Epithelial cell of alveolus of lung (primary cell): ENCODE results near the gene FRMPD1. TPM values are rescaled to one million over a fixed set of nuclear protein-coding genes. Genes with fewer than 3 reads are reported as not detected.

Experiments used
- total RNA-seq: library from RNA; depleted of rRNA; stranded (reverse); fragments of >200 nt; gene quantifications from 2 replicates; pipeline ENCODE4 v1.2.1, GENCODE V29; 2015

FRMPD1 gene, protein sequence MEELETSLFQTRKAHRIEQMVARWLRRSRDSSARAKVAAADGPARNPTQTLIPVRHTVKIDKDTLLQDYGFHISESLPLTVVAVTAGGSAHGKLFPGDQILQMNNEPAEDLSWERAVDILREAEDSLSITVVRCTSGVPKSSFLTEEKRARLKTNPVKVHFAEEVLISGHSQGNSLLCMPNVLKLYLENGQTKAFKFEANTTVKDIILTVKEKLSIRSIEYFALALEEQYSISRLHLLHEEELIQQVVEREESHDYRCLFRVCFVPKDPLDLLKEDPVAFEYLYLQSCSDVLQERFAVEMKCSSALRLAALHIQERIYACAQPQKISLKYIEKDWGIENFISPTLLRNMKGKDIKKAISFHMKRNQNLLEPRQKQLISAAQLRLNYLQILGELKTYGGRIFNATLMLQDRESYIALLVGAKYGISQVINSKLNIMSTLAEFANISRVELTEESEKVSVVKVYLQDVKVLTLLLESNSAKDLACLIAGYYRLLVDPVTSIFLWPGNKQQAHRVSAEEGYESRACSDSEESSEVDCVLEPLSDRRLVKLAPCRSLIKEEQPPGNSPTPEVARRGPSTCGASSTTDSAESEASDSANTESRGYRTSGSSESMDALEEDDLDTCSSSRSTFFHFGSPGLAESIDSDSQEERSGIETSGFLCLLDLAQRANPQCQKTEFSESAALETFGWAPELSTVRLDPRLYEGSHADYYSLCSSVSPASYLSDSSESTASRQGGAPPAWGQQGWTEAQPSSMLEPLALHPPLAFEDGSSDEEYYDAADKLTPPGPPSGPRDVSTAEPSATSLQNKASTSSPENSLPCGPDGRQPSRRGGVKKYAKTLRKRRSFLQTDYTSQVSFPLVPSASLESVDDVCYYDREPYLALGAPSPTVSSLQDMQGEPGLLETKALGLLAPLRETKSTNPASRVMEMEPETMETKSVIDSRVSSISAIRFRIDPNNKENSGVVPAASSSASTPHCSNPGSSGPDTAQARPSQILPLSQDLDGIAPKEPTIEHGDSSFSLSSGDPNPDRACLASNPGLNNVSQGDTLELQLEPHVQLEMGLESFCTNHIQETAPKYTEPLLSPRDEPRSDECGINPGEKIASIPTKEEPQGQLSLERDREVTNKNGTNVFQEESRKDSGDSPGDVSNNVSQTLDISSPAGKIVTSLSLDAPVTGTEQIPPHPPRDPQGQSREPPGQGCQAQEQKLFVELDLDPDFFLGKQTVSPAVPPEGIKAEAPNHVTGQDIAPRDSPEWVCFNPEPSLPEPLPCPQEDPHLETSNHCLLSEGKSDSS (N-terminal part only)
- total RNA-seq = not detected in 2 replicates

DNA sequence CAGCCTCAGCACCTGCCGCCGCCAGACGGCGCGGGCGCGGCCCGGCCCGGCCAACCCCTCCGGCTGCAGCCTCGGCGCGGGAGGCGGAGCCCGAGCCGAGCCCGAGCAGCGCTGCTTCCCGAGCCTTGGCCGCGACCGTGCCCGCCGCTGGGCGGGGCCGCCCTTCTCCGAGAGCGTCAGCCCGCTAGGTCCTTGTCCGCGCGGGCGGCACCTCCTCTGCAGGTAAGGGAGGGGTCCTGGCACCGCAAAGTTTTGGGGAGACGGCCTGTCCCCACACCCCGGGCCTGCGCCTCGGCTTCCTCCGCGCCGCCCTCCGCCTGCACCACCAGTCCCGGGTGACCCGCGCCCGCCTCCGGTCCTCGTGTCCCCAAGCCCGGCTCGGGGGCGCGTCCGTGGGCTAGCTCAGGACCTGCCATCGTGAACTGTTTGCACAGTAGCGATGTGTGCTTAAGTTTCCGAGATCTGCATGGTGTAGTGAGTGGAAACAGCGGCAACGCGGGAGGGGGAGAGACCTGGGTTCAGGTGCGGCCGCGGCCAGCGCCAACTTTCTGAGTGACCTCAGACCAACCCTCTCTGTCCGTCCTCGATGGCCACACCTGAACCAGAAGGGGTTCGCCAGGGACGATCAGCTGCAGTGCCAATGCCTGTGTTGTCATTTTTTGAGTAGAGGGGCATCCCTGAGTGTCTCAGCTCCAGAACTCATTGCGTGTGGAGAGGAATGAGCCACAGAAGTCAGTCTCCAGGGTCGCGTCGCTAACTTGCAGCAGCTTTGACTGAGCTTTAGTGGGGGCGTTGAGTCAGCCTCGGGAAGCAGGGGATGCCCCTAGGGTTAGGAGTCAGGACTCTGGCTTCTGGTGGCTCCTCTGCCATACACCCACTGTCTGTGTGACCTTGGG is at the start of gene FRMPD1:
Gene FRMPD1 (plus strand): TSS at position 82 of the 896 bp plus-strand sequence. CDS start 41,688 bp downstream, outside the sequence.

DNA sequence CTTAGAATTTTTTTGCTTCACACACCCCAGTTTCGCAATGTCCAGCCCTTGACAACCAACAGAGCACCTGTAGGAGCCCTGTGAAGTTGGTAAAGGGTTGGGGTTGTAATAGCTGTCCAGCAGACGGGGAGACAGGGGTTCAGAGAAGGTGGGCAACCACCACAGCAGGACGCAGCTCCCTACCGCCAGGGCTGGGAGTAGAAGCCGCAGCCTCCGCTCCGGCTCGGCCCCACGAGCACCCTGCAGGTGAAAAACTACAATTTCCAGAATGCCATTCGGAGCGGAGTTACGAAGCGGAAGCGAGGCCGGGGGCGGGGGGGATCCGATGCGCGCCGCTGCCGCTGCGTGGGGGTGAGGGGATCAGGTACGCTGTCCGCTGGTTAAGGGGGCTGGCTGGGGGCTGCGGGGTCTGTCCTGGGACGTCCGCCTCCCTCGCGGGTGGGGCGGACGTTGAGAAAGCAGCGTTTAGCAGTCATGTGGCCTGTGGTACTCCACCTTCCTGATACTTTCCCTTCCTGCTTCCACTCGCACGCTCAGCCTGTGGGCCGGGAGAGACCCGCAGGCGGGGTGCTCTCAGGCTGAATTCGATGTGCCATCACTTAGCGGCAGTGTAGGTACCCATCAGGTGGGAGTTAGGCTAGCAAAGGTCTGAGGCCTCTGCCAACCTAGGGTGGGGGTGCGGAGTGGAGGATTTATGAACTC is 102.9 kb downstream of the FRMPD1 start, which contains the start of gene TRMT10B:
Gene TRMT10B (plus strand): TSS at position 317 of the 702 bp plus-strand sequence. CDS start 8,127 bp downstream, outside the sequence.

DNA sequence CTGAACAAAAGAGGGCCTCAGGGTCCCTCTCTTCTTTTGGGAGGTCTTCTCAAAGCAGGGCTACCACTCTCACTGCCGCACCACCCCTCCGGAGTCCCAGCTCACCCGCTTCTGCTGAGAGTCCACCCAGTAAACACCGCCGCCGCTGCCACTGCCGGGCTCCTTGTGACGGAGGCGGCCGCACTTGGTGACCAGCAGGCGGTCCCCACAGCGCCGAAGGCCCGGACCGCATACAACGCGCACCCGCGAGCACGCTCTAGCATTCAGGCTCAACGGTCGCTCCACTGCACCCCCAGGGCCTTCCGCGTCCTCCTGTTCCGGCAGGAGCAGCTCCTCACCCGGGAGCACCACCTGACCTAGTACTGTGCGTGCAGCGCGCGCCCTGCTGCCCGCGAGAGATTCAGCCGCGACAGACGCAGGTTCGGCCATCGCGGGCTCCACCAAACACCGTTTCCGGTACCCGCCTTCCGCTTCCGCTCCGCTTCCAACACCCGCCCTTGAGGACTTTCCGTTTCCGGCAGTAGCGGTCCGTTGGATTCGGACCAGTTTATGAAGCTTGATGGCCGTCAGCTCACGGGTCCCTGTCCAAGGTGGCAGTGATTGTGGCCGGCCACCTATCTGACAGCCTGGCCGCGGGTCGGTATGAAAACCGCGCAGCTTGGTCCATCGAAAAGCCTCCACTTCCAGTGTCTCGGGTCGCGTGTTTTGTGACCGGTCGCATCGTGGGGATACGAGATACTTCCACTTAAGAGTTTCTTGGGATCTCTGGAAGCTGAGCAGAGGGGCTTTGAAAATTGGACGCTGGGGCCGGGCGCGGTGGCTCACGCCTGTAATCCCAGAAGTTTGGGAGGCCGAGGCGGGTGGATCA is 134.1 kb downstream of the FRMPD1 start, which contains the start of gene EXOSC3:
Gene EXOSC3 (minus strand): TSS at position 449 of the 868 bp plus-strand sequence. CDS start 20 bp downstream, at position 429.

Other genes with a start within 250 kb of the FRMPD1 start
- gene GRHPR, start 228.3 kb upstream of the FRMPD1 start, total RNA-seq = 144 and 167 TPM in 2 replicates
- 8.0 and 9.3 TPM in 2 replicates for gene ZBTB5, start 185.5 kb upstream of the FRMPD1 start, total RNA-seq
- gene POLR1E, start 165.0 kb upstream of the FRMPD1 start, total RNA-seq = 30.6 and 34.0 TPM in 2 replicates
- 4.9 and 8.3 TPM in 2 replicates for gene FBXO10, start 74.6 kb upstream of the FRMPD1 start, total RNA-seq
- gene TOMM5, start 58.4 kb upstream of the FRMPD1 start, total RNA-seq = 70.5 and 183 TPM in 2 replicates
- 2.6 and 7.8 TPM in 2 replicates for gene TRMT10B, start 102.9 kb downstream of the FRMPD1 start, total RNA-seq
- 18.1 and 35.4 TPM in 2 replicates for gene EXOSC3, start 134.1 kb downstream of the FRMPD1 start, total RNA-seq
- 12.2 and 25.8 TPM in 2 replicates for gene DCAF10, start 149.8 kb downstream of the FRMPD1 start, total RNA-seq